Measurements from ENCODE around the gene FGL2.

FGL2 gene

DNA sequence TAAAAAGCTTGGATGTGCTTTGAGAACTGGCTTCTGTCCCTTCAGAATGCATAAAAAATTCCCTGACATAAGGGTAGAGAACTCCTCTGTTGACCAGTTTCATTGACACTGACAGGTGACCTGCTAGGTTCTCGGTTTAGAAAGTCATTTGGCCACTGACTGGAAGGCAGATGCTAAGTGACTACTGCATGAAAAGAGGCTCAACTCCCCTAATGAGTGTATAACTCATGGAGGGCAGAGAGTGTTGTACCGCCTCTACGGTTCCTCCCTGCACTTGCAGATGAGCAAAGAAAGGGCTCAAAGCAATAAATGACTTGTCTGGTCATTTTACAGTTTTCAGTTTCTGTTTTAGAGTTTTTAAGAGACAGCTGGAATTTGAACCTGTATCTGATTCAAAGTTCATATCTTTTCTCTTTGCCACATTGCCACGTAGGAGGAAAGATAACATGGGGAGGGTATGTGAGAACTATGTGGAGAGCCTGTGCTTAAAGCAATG is 2.9 kb upstream of the FGL2 start:
- H3K27me3 ChIP-seq (replicated peaks; ENCODE audit: control insufficient read depth, insufficient read depth, low read length), result no peaks in the 10 kb centered on the region
- TF ChIP-seq, protein P1, sequence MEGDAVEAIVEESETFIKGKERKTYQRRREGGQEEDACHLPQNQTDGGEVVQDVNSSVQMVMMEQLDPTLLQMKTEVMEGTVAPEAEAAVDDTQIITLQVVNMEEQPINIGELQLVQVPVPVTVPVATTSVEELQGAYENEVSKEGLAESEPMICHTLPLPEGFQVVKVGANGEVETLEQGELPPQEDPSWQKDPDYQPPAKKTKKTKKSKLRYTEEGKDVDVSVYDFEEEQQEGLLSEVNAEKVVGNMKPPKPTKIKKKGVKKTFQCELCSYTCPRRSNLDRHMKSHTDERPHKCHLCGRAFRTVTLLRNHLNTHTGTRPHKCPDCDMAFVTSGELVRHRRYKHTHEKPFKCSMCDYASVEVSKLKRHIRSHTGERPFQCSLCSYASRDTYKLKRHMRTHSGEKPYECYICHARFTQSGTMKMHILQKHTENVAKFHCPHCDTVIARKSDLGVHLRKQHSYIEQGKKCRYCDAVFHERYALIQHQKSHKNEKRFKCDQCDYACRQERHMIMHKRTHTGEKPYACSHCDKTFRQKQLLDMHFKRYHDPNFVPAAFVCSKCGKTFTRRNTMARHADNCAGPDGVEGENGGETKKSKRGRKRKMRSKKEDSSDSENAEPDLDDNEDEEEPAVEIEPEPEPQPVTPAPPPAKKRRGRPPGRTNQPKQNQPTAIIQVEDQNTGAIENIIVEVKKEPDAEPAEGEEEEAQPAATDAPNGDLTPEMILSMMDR (IDR thresholded peaks at IDR 0.05; ENCODE audit: insufficient read depth, low read length, poor library complexity, severe bottlenecking), result no peak
- peak; percentile 72 for DNase-seq (ENCODE audit: extremely low read depth, insufficient read length)
- H3K36me3 ChIP-seq (ENCODE audit: control insufficient read depth, insufficient read depth, low read length), result no peaks in the 10 kb centered on the region
- no peak overlapping the region; the same call in 1 of the 2 replicates for H3K4me3 ChIP-seq (replicated peaks; ENCODE audit: low read depth, low read length)

DNA sequence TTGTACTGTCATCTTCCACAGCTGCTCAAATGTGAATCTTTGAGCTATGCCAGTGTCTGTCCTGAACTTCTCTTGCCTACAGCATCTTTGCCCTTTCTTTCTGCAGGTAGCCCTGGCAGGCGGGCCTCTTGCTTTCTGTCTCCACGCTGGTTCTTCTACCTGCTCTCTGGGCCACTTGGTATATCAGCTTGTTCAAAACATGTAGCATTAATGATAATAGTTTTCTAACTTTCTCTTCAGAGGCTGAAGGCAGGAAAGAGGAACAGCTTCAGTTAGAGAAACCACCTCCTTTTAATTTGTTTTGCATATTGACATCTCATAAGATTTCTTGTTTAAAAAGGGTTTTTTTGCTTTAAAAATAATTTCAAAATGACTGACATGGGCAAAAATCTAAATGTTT is 923 bp upstream of the FGL2 start:
- Histone ChIP-seq H3K36me3 (ENCODE audit: control insufficient read depth, insufficient read depth, low read length) (no peaks in the 10 kb centered on the region), H3K4me3 (replicated peaks; ENCODE audit: low read depth, low read length) (no peak overlapping the region), H3K27me3 (replicated peaks; ENCODE audit: control insufficient read depth, insufficient read depth, low read length) (no peaks in the 10 kb centered on the region)
- TF ChIP-seq, protein P1 (IDR thresholded peaks at IDR 0.05; ENCODE audit: insufficient read depth, low read length, poor library complexity, severe bottlenecking), result no peak
- no peak for DNase-seq (ENCODE audit: extremely low read depth, insufficient read length)

GRCh38 chr7:77197141-77197540 is 2.5 kb downstream of the FGL2 start:
- no peak for DNase-seq (ENCODE audit: extremely low read depth, insufficient read length)
- TF ChIP-seq, protein P1 (IDR thresholded peaks at IDR 0.05; ENCODE audit: insufficient read depth, low read length, poor library complexity, severe bottlenecking), result no peak
- H3K4me3 ChIP-seq (replicated peaks; ENCODE audit: low read depth, low read length), result no peak overlapping the region

DNA sequence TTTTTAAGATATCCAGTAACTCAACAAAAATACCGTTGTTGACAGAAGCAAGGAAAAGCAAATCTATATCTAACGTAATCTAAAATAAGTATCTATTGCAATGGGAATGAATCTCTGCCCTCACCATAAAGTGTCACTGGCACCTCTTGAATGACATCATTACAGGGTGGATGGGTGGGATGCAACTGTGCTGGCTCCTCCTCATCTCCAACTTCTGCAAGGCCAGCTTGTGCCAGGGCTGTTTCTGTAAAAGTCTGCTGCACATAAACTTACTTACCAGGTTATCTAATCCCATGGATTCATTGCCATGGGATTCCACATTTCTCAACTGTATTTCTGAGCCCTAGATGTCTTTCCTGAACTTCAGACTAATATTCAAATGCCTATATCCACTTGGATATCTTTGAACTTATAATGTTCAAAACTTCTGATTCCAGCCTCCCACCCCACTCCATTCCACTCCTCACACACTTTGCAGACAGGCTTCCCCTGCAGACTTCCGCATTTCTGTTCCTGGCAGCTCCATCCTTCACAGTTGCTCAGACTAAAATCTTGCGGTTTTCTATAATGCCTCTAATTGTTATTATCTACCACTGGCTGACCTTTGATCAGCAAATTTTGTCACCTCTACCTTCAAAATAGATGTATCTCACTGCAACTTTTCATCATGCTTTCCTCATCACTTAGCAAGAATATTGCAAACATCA is 10.7 kb downstream of the FGL2 start:
- no peak for DNase-seq (ENCODE audit: extremely low read depth, insufficient read length)
- TF ChIP-seq, protein P1 (IDR thresholded peaks at IDR 0.05; ENCODE audit: insufficient read depth, low read length, poor library complexity, severe bottlenecking), result no peak
- Histone ChIP-seq H3K4me3 (replicated peaks; ENCODE audit: low read depth, low read length) (no peak overlapping the region), H3K27me3 (replicated peaks; ENCODE audit: control insufficient read depth, insufficient read depth, low read length) (no peaks in the 10 kb centered on the region), H3K36me3 (ENCODE audit: control insufficient read depth, insufficient read depth, low read length) (no peaks in the 10 kb centered on the region)

More at GRCh38 chr7:77197141-77197540, 2.5 kb downstream of the FGL2 start:
- Histone ChIP-seq H3K36me3 (ENCODE audit: control insufficient read depth, insufficient read depth, low read length) (no peaks in the 10 kb centered on the region), H3K27me3 (replicated peaks; ENCODE audit: control insufficient read depth, insufficient read depth, low read length) (no peaks in the 10 kb centered on the region)

DNA sequence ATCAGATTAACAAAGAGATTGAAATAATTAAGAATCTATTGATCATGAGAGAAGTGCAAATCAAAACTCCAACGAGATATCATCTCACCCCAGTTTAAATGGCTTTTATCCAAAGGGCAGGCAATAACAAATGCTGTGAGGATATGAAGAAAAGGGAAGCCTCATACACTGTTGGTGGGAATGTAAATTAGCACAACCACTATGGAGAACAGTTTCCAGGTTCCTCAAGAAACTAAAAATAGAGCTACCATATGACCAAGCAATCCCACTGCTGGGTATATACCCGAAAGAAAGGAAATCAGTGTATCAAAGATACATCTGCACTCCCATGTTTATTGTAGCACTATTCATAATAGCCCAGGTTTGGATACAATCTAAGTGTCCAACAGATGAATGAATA is 13.8 kb downstream of the FGL2 start:
- Histone ChIP-seq H3K27me3 (replicated peaks; ENCODE audit: control insufficient read depth, insufficient read depth, low read length) (no peaks in the 10 kb centered on the region), H3K4me3 (replicated peaks; ENCODE audit: low read depth, low read length) (no peak overlapping the region)
- TF ChIP-seq, protein P1 (IDR thresholded peaks at IDR 0.05; ENCODE audit: insufficient read depth, low read length, poor library complexity, severe bottlenecking), result no peak

More for the DNA sequence above, 13.8 kb downstream of the FGL2 start:
- DNase-seq (ENCODE audit: extremely low read depth, insufficient read length), result no peak
- no peaks in the 10 kb centered on the region for H3K36me3 ChIP-seq (ENCODE audit: control insufficient read depth, insufficient read depth, low read length)

Data from GM06990 (cell line).